K562 (cell line): ENCODE measurements around the gene BCR. TPM values are rescaled to one million over a fixed set of nuclear protein-coding genes. Genes with fewer than 3 reads are reported as not detected.
A peak's percentile ranks its signal among the peaks of the same experiment; 100 is the strongest.

ENCODE experiments used
- ATAC-seq: fragments of 200-7000 bp; cut with Tn5 transposase; 3 replicates; pipeline ENCODE4 v1.9.1; 2020; ENCODE audit warnings: moderate library complexity
- BruUV-seq: library from RNA; stranded (reverse); fragments of 400-500 nt; replicated peaks from 2 replicates; lab custom pipeline; 2021; lab: Mats Ljungman, UMichigan
- CTCF ChIA-PET: fragments of 300-600 bp; formaldehyde crosslinking; extraction: SDS; loops from one replicate; lab custom pipeline; 2021; ENCODE audit warnings: low intra/inter-chr PET ratio; lab: Yijun Ruan, JAX
- POLR2A ChIA-PET: fragments of 300-600, 350-650 bp; sonication (Branson Sonifier 250); formaldehyde crosslinking; extraction: SDS; loops from one replicate; lab custom pipeline; 2021; ENCODE audit warnings: antibody characterized with exemption, inconsistent platforms; lab: Yijun Ruan, JAX
- DNase-seq, 4 experiments: peaks; one replicate each; pipeline versions ENCODE4 v3.0.0 to v3.0.0-alpha.2; 2011 to 2018; ENCODE audit warnings: low spot score in 3 of 4, mixed read lengths in 3 of 4; ENCODE audit errors: extremely low read depth in 1 of 4
- FAIRE-seq: peaks from 2 replicates; lab custom pipeline; 2011; peaks lifted over from hg19 to GRCh38; lab: Jason Lieb, UNC
- H2AFZ ChIP-seq: 2 replicates; pipeline ENCODE4 v1.6.0; 2011; ENCODE audit warnings: low read depth, low read length, control low read depth, inconsistent platforms
- H3K27ac ChIP-seq: fragments of 200-600 bp; 3 replicates; pipeline ENCODE4 v1.8.0; 2011; ENCODE audit warnings: low read depth, mild to moderate bottlenecking, control low read depth, inconsistent platforms, low read length, moderate library complexity, mixed read lengths; ENCODE audit errors: extremely low read depth
- H3K27me3 ChIP-seq, 2 experiments: fragments of 300-600 bp in 1 of 2; 2 replicates in 1 of 2; 3 replicates in 1 of 2; pipeline versions ENCODE4 v1.6.0 to v1.8.0; 2011; ENCODE audit warnings: inconsistent platforms in 2 of 2, low read length in 2 of 2, mild to moderate bottlenecking in 1 of 2, mixed read lengths in 1 of 2, moderate library complexity in 1 of 2; ENCODE audit not compliant: control insufficient read depth in 2 of 2, insufficient read depth in 2 of 2
- H3K36me3 ChIP-seq: fragments of 300-600 bp; 3 replicates; pipeline ENCODE4 v1.8.0; 2011; ENCODE audit warnings: mild to moderate bottlenecking, low read length, inconsistent platforms; ENCODE audit not compliant: control insufficient read depth, insufficient read depth
- H3K4me1 ChIP-seq, 2 experiments: fragments of 200-600 bp in 1 of 2; replicated peaks in 1 of 2; 2 replicates in 1 of 2; 3 replicates in 1 of 2; pipeline versions ENCODE4 v1.5.1 to v1.8.0; 2011; ENCODE audit warnings: inconsistent platforms in 2 of 2, low read length in 2 of 2, mild to moderate bottlenecking in 1 of 2, mixed read lengths in 1 of 2, moderate library complexity in 1 of 2; ENCODE audit not compliant: control insufficient read depth in 2 of 2, insufficient read depth in 2 of 2
- H3K4me2 ChIP-seq: 2 replicates; pipeline ENCODE4 v1.6.1; 2011; ENCODE audit warnings: low read length, control low read depth, inconsistent platforms, mixed read lengths; ENCODE audit not compliant: insufficient read depth
- H3K4me3 ChIP-seq: fragments of 200-600 bp; sonication (generic), shearing (Covaris generic); 2 replicates; pipeline ENCODE4 v1.5.1; 2016; ENCODE audit warnings: control low read depth, inconsistent platforms
- H3K79me2 ChIP-seq: fragments of 200-600 bp; 3 replicates; pipeline ENCODE4 v1.8.0; 2011; ENCODE audit warnings: low read length, inconsistent platforms; ENCODE audit not compliant: control insufficient read depth, insufficient read depth
- H3K9ac ChIP-seq, 2 experiments: 2 replicates each; pipeline versions ENCODE4 v1.6.0 to v1.6.1; 2011; ENCODE audit warnings: low read depth in 2 of 2, low read length in 2 of 2, control low read depth in 1 of 2, inconsistent platforms in 1 of 2, mild to moderate bottlenecking in 1 of 2, mixed read lengths in 1 of 2; ENCODE audit not compliant: insufficient read depth in 1 of 2
- H3K9me1 ChIP-seq: one replicate; pipeline ENCODE4 v1.6.0; 2011; ENCODE audit warnings: inconsistent platforms, mild to moderate bottlenecking, low read length, moderate library complexity; ENCODE audit not compliant: control insufficient read depth, insufficient read depth
- H3K9me3 ChIP-seq: replicated peaks from 2 replicates; pipeline ENCODE4 v1.5.1; 2011; ENCODE audit warnings: low read depth, low read length, inconsistent platforms; ENCODE audit not compliant: control insufficient read depth, insufficient read depth
- H4K20me1 ChIP-seq: replicated peaks from 2 replicates; pipeline ENCODE4 v1.6.1; 2011; ENCODE audit warnings: low read length, inconsistent platforms, mixed read lengths; ENCODE audit not compliant: control insufficient read depth, insufficient read depth
- BHLHE40 ChIP-seq: IDR thresholded peaks from 2 replicates; pipeline ENCODE4 v1.6.1; 2011; ENCODE audit warnings: low read length, improper control_type of control experiment
- MTA1 ChIP-seq: fragments of 450-650 bp; IDR thresholded peaks from 2 replicates; pipeline ENCODE4 v1.6.1; 2017; ENCODE audit warnings: borderline replicate concordance
- SIX5 ChIP-seq, 2 experiments: IDR thresholded peaks; 2 replicates each; pipeline ENCODE4 v1.6.1; 2011; ENCODE audit warnings: low read length in 2 of 2, borderline replicate concordance in 1 of 2, low read depth in 1 of 2, mild to moderate bottlenecking in 1 of 2, moderate library complexity in 1 of 2; ENCODE audit not compliant: insufficient read depth in 1 of 2
- SMC3 ChIP-seq: conservative IDR thresholded peaks from 2 replicates; pipeline ENCODE4 v1.6.1; 2011; ENCODE audit warnings: low read depth, low read length, improper control_type of control experiment; ENCODE audit not compliant: insufficient read depth
- STAT5A ChIP-seq: IDR thresholded peaks from 2 replicates; pipeline ENCODE4 v1.6.1; 2012; ENCODE audit warnings: low read length, inconsistent platforms, borderline replicate concordance
- TEAD4 ChIP-seq, 2 experiments: sonication (generic) in 1 of 2; formaldehyde crosslinking in 1 of 2; IDR thresholded peaks; 2 replicates each; pipeline versions ENCODE4 v1.6.1 to v1.8.0; 2012 to 2022; ENCODE audit warnings: borderline replicate concordance in 1 of 2, inconsistent platforms in 1 of 2, low read length in 1 of 2, mild to moderate bottlenecking in 1 of 2, missing genetic modification reagents in 1 of 2
- ZHX1 ChIP-seq: fragments of 150-350 bp; conservative IDR thresholded peaks from 2 replicates; pipeline ENCODE4 v1.6.1; 2014; ENCODE audit warnings: low read length
- WGBS: fragments of 100-300 bp; shearing (Covaris generic); methylation state at CpG from one replicate; pipeline ENCODE4 v1.1.6; 2016; ENCODE audit warnings: low coverage, mixed read lengths; ENCODE audit not compliant: insufficient coverage; ENCODE audit errors: missing lambda C conversion rate; 5-methylcytosine and 5-hydroxymethylcytosine counted together
- in situ Hi-C: fragments of 300-500 bp; cut with MboI; formaldehyde crosslinking; loops from 4 replicates; pipeline ENCODE4 v1.15.0; 2018; ENCODE audit warnings: inconsistent platforms, mixed read lengths
- intact Hi-C: fragments of 100-400 bp; cut with micrococcal nuclease; formaldehyde crosslinking; loops from 2 replicates; pipeline ENCODE4 v1.14.2; 2022
- polyA plus RNA-seq, 8 experiments: library from polyadenylated mRNA; depleted of rRNA in 4 of 8; stranded (reverse) in 5 of 8; unstranded in 3 of 8; fragments of >200 nt; fragmentation: Nextera tagmentation in 2 of 8; fragmentation: Illumina TruSeq in 1 of 8; extraction: Ambion mirVana in 2 of 8; extraction: Trizol in 1 of 8; gene quantifications; 2 replicates each; pipeline versions ENCODE4 v1.2.1 to v1.2.3, GENCODE V29; 2011 to 2014; ENCODE audit warnings: inconsistent platforms in 1 of 8, missing spikeins in 1 of 8
- total RNA-seq, 7 experiments: library from RNA; depleted of rRNA in 6 of 7; stranded (reverse); fragments of >200 nt in 6 of 7; fragmentation: Illumina TruSeq in 2 of 7; extraction: Trizol in 2 of 7; gene quantifications; 2 replicates each; pipeline versions ENCODE4 v1.2.1 to v1.2.3, GENCODE V29; 2011 to 2021; ENCODE audit warnings: low replicate concordance in 1 of 7

Gene BCR
- total and polyA plus RNA-seq, 9 of the 15 experiments (the other 6 are each of a cell fraction or from before 2014, with no cell fraction given) = 0.41 to 150 (median 45.6) TPM

GRCh38 chr22:23163665-23164064, 16.6 kb upstream of the BCR start:
- Histone ChIP-seq H3K27me3 (peaks cover 76 to 89% of the 10 kb centered on the region in 2 experiments), H3K9me3 (no peaks in the 10 kb centered on the region), H3K79me2 (no peaks in the 10 kb centered on the region), H3K4me3 (no peak overlapping the region), H4K20me1 (peaks cover 81% of the 10 kb centered on the region), H3K9me1 (peaks cover 24% of the 10 kb centered on the region), H3K4me2 (no peak overlapping the region), H3K9ac (peak overlapping the region in 1 of 2 experiments; percentile 21; a peak in 1 of 4 replicates), H2AFZ (no peak overlapping the region), H3K27ac (no peak overlapping the region), H3K36me3 (no peaks in the 10 kb centered on the region), H3K4me1 (peaks cover 0 to 10% of the 10 kb centered on the region in 2 experiments; a peak in 3 of 5 replicates)
- POLR2A ChIA-PET = interaction anchor here (0.6 to 86.5 kb wide), 12 partner anchors 21 to 118 kb away, joined by 3 to 3476 read pairs (median 4); partner anchors contain the start of genes BCR and RAB36
- CTCF ChIA-PET = no interaction called here
- ATAC-seq (no peak), DNase-seq (no peak), FAIRE-seq (no peak)
- WGBS = 13% methylated on average over 8 of the region's 8 CpGs
- 0 out of 2 replicates have a peak, but pooled peaks have one; percentile 11 for TF ChIP-seq SMC3
- 0 out of 2 replicates have a peak, but pooled peaks have one; percentile 8 for TF ChIP-seq ZHX1
- TF ChIP-seq STAT5A = no peak
- 0 out of 2 replicates have a peak, but pooled peaks have one; percentile 2 for TF ChIP-seq BHLHE40
- TF ChIP-seq MTA1 = no peak
- 0 out of 2 replicates have a peak, but pooled peaks have one; percentile 1 for TF ChIP-seq TEAD4 (IDR thresholded peaks at IDR 0.05; ENCODE audit: low read length)
- TF ChIP-seq TEAD4 (CRISPR knock-in tag; IDR thresholded peaks at IDR 0.05; ENCODE audit: borderline replicate concordance) = no peak
- TF ChIP-seq SIX5 (IDR thresholded peaks at IDR 0.05; ENCODE audit: borderline replicate concordance in 1 of 2, insufficient read depth in 1 of 2, low read depth in 1 of 2, low read length in 2 of 2) = peak in 1 of 2 experiments; percentile 15; a peak in 1 of 4 replicates
- in situ Hi-C loops = loop anchor here (25.0 kb wide), 1 partner anchor 424 kb away; the partner anchor contains the start of gene IGLL1
- intact Hi-C loops = no loop called here
- no TSS peak for BruUV-seq
